SH-SY5Y (cell line): ENCODE results near the gene SGMS2.

ENCODE experiments used
- GATA2 ChIP-seq: IDR thresholded peaks from 2 replicates; pipeline ENCODE4 v1.6.1; 2011; ENCODE audit warnings: mild to moderate bottlenecking, low read depth, low read length
- GATA3 ChIP-seq: IDR thresholded peaks from 2 replicates; pipeline ENCODE4 v1.6.1; 2011; ENCODE audit warnings: low read depth, mild to moderate bottlenecking, low read length, moderate library complexity

DNA sequence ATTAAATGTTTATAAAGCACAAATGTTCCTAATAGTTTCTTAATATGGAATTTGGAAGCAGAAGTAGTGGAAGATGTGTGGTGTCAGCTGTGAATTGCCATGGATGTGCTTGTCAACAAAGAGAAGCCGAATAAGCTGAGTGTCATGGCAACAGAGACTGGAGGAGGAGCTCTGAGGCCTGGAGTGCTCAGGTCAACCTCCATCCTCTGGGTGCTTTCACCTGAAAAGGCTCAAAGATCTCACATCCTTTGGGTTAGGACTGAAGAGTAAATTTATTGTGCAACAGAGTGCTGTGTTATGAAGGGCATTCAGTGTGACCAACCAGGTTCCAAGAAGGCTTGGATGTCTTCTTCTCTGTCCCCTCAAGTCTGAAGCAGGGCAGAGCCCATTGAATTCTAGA is 18.7 kb downstream of the SGMS2 start:
- no peak for TF ChIP-seq GATA3
- TF ChIP-seq GATA2 = no peak
